Measurements from ENCODE around the gene GPER1. TPM values are rescaled to one million over a fixed set of nuclear protein-coding genes. Genes with fewer than 3 reads are reported as not detected.

GPER1 gene
- total RNA-seq, 2 donors from 2014 or later = 0.25 TPM; not detected in 1

DNA sequence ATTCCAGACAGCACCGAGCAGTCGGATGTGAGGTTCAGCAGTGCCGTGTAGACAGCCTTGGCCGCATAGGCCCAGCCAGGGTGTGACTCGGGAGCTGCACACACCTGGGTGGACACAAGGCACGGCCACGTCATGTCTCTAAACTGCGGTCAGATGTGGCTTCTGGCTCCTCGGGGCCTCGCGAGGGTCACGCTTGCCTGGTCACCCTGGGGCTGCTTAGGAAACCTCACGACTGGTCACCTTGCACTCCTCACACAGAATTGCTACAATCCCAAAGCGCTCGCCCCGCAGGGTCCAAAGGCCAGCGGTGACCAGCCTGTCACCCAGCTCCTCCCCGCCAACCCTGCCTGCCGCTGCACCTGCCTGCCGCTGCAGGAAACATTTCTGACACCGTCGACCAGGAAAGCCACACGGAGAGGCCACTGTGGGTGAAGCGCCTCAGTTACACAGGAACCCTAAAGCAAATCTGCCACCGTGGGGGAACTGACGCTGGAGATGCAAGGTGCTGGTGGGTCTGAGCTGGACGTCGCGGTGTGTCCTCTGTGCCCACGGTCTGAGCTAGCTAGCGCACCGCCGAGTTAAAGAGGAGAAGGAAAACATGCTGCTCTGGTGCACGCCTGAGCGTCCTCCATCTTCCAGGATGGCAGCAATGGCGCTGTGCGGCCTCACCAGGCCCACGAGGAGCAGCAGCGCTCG is 5.0 kb downstream of the GPER1 start:
- Mint-ChIP-seq H3K27me3 (no peaks in the 10 kb centered on the region), H3K4me3 (no peak overlapping the region), H3K4me1 (peaks cover 10% of the 10 kb centered on the region), H3K36me3 (ENCODE audit: low read depth) (peaks cover 7% of the 10 kb centered on the region), H3K27ac (no peak overlapping the region)
- no peak for DNase-seq
- ATAC-seq = no peak
- H3K9me3 ChIP-seq (ENCODE audit: control insufficient read depth, low read length, poor library complexity, severe bottlenecking) = no peaks in the 10 kb centered on the region

DNA sequence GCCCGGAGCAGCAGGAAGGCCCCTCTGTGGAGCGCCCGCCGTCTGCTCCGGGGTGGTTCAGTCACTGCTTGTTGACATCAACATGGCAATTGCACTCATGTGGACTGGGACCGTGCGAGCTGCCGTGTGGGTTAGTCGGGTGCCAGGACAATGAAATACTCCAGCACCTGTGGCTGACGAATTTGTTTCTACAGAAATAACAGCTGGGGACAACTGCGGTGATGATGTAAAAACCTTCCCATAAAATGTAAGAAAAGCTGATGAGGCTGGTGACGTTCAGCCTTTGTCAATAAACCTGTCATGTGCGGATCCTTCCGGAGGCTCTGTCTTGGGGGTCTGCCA is 5.6 kb downstream of the GPER1 start:
- peaks cover 10% of the 10 kb centered on the region for H3K4me1 Mint-ChIP-seq
- ATAC-seq = no peak
- H3K36me3 Mint-ChIP-seq (ENCODE audit: low read depth) = peaks cover 7% of the 10 kb centered on the region
- no peak for DNase-seq
- H3K27me3 Mint-ChIP-seq = no peaks in the 10 kb centered on the region
- no peak overlapping the region for H3K27ac Mint-ChIP-seq
- H3K9me3 ChIP-seq (ENCODE audit: control insufficient read depth, low read length, poor library complexity, severe bottlenecking) = no peaks in the 10 kb centered on the region
- no peak overlapping the region for H3K4me3 Mint-ChIP-seq

DNA sequence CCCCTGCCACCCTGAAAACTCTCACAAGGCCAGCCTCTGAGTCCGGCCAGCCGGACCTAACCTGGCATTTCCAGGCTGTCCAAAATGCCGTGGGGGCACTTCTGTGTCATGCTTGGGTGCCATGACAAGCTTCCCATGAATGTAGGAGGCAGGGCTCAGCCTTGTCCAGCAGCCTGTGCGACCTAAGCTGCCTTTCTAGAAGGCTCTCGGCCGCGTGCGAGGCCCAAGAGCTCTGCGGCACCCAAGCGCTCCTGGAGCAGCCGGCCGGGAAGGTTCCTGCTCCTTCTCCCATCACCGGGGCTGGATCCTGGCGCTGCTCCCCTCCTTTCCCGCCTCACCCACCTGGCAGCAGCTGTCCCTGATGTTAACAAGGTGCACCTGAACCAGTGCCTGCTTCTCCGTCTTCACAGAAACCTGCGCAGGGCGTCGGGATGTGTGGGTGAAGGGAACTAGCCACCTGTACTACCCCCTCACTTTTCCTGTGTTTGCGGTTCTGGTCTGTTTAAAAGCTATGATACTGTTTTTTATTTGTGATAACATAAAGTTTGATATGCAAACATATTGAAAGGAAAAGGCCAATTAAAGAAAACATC is 6.1 kb downstream of the GPER1 start:
- H3K36me3 Mint-ChIP-seq (ENCODE audit: low read depth) = peaks cover 7% of the 10 kb centered on the region
- H3K9me3 ChIP-seq (ENCODE audit: control insufficient read depth, low read length, poor library complexity, severe bottlenecking) = no peaks in the 10 kb centered on the region
- ATAC-seq = no peak
- no peak overlapping the region for H3K4me3 Mint-ChIP-seq
- no peaks in the 10 kb centered on the region for H3K27me3 Mint-ChIP-seq
- H3K27ac Mint-ChIP-seq = no peak overlapping the region
- DNase-seq = no peak
- H3K4me1 Mint-ChIP-seq = peaks cover 6% of the 10 kb centered on the region

DNA sequence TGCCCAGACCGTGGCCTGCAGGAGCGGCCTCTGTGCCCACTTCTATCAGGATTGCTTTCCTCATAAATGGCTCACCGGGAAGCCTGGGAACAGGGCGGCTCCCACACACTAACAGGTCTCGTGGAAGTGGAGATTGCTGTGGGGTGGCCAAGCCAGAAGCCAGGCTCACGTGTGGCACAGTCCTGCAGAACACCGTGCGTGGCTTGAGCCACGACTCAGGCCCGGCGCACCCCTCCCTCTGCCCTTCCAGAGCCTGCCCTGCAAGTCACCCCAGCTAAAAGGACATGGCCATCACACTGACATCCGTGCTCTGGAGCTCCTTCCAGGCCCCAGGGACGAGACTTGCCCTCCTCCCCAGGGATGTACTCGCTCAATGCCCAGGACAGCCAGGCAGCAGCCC is 7.0 kb downstream of the GPER1 start:
- DNase-seq (no peak), ATAC-seq (no peak)
- peaks cover 6% of the 10 kb centered on the region for H3K4me1 Mint-ChIP-seq
- no peak overlapping the region for H3K4me3 Mint-ChIP-seq
- no peaks in the 10 kb centered on the region for H3K27me3 Mint-ChIP-seq
- H3K27ac Mint-ChIP-seq = no peak overlapping the region
- peaks cover 7% of the 10 kb centered on the region for H3K36me3 Mint-ChIP-seq (ENCODE audit: low read depth)
- H3K9me3 ChIP-seq (ENCODE audit: control insufficient read depth, low read length, poor library complexity, severe bottlenecking) = no peaks in the 10 kb centered on the region

DNA sequence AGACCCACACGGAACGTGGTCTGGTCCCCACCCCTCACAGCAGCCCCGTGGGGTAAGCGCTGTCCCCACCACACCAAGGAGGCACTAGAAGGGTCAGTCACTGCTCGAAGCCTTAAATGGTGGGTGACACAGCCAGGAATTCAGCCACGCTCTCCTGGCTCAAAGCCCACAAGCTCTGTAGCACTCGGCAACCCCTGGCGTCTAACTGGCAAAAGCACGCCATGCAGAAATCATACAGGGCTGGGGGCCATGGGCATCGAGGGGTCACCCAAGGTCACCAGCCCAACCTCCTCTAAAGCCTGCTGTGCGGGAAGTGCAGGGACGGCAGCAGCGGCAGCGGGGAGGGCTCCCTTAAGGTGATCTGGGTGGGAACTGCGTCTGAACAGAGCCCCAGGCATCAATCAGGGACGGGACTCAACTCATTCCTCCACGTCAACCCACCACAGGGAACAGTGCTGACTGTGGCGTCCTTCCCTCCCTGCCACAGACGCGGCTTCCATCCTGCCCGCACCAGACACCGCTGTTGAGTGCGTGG is 7.8 kb downstream of the GPER1 start:
- H3K4me3 Mint-ChIP-seq = no peak overlapping the region
- no peaks in the 10 kb centered on the region for H3K27me3 Mint-ChIP-seq
- H3K36me3 Mint-ChIP-seq (ENCODE audit: low read depth) = peaks cover 7% of the 10 kb centered on the region
- ATAC-seq (no peak), DNase-seq (no peak)
- H3K4me1 Mint-ChIP-seq = peaks cover 6% of the 10 kb centered on the region
- no peaks in the 10 kb centered on the region for H3K9me3 ChIP-seq (ENCODE audit: control insufficient read depth, low read length, poor library complexity, severe bottlenecking)
- H3K27ac Mint-ChIP-seq = no peak overlapping the region

DNA sequence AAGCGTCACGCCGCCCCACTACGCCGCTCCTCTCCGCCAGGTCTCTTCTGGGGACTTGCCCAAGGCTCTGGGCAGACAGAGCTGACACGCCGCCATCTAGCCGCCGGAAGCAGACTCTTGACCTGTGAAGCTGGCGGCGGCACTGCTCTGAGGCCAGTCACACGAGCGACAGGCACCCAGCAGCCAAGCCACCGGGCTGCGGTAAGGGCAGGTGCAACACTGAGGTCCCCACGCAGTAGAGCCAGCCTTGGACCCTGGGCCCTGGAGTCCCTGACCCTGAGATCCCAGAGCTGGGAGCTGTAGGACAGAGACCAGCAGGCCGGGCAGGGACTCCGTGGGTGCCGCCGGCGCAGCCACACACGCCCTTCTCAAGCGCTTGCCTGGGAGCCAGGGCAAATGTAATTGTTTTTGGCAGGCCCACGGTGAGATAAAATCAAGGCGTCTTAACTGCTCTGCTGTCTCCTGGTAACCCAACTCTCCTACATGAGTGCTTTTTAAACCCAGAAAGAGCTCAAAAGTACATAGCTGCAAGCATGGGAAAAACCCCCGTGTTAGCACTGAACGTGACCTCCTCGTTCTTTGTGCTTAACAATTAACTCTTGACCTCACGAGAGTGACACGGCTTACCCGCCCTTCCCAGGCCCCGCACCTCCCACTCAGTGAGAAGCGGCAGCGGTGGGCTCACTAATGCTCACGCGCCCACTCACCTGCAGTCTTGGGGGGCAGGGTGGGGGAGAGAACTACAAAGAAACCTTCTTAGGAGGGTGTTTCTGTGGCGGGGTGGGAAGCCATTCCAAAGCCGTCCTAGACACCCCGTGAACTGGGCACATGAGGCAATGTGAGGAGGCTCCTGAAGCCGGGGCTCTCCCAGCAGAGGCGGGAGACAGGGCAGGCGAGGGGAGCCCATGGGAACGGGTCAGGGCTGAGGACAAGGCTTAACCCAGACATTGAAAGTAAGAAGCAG is 8.5 kb downstream of the GPER1 start:
- H3K27ac Mint-ChIP-seq = no peak overlapping the region

DNA sequence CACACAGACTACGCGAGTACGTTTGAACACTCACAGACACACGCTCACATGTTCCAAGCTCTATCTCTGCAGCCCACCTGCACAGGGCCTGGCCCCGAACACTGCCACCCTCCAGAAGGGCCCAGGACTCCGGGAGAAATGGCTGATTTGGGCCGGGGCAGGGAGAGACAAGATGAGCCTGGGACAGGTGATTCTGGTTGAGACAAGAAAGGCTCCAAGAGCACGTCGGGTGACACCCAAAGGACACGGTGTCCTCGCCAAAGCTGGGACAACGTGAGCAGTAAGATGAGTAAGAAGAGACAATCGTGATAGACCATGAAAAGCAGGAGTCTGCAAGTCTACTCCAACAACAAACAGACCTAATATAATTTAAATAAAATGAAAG is 9.2 kb downstream of the GPER1 start:
- no peak for ATAC-seq

More for the DNA sequence above, 8.5 kb downstream of the GPER1 start:
- DNase-seq = no peak
- no peaks in the 10 kb centered on the region for H3K9me3 ChIP-seq (ENCODE audit: control insufficient read depth, low read length, poor library complexity, severe bottlenecking)
- H3K36me3 Mint-ChIP-seq (ENCODE audit: low read depth) = peaks cover 7% of the 10 kb centered on the region
- H3K4me1 Mint-ChIP-seq = peaks cover 6% of the 10 kb centered on the region
- H3K4me3 Mint-ChIP-seq = no peak overlapping the region
- H3K27me3 Mint-ChIP-seq = no peaks in the 10 kb centered on the region
- no peak for ATAC-seq

DNA sequence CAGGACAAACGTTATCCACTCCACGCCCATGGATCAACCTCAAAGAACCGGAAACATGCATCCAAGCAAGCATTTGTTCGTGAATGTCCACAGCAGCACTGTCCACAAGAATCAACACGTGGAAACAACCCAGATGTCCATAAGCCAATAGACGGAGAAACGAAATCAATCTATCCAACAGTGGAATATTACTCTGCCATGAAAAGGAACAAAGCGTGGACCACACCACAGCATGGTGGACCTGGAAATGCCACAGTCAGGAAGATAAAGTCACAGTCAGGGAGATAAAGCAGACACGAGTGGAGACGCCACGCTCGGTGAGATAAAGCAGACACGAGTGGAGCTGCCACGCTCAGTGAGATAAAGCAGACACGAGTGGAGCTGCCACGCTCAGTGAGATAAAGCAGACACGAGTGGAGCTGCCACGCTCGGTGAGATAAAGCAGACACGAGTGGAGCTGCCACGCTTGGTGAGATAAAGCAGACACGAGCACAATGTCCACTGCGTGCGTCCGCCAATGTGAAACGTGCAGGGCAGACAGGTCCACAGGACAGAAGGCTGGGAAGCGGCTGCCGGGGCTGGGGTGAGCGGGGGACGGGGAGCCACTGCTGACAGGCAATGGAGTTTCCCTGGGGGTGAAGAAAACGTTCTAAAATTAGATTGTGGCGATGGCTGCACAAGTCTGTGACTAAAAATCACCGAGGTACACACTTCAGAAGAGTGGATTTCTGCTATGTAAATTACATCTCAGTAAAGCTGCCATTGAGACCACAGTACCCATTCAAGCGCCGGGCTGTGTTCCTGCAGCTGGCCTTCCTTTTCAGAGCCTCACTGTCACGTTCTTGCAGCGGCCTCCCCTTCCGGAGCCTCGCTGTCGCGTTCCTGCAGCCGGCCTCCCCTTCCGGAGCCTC is 10.6 kb downstream of the GPER1 start:
- no peaks in the 10 kb centered on the region for H3K27me3 Mint-ChIP-seq
- H3K9me3 ChIP-seq (ENCODE audit: control insufficient read depth, low read length, poor library complexity, severe bottlenecking) = no peaks in the 10 kb centered on the region
- peaks cover 3% of the 10 kb centered on the region for H3K36me3 Mint-ChIP-seq (ENCODE audit: low read depth)
- DNase-seq (no peak), ATAC-seq (no peak)
- no peak overlapping the region for H3K27ac Mint-ChIP-seq
- H3K4me3 Mint-ChIP-seq = no peak overlapping the region
- H3K4me1 Mint-ChIP-seq = peaks cover 9% of the 10 kb centered on the region

More for the DNA sequence above, 9.2 kb downstream of the GPER1 start:
- H3K27me3 Mint-ChIP-seq = no peaks in the 10 kb centered on the region
- no peaks in the 10 kb centered on the region for H3K9me3 ChIP-seq (ENCODE audit: control insufficient read depth, low read length, poor library complexity, severe bottlenecking)
- H3K36me3 Mint-ChIP-seq (ENCODE audit: low read depth) = peaks cover 5% of the 10 kb centered on the region
- no peak overlapping the region for H3K4me3 Mint-ChIP-seq
- H3K4me1 Mint-ChIP-seq = peaks cover 6% of the 10 kb centered on the region
- H3K27ac Mint-ChIP-seq = no peak overlapping the region
- no peak for DNase-seq

DNA sequence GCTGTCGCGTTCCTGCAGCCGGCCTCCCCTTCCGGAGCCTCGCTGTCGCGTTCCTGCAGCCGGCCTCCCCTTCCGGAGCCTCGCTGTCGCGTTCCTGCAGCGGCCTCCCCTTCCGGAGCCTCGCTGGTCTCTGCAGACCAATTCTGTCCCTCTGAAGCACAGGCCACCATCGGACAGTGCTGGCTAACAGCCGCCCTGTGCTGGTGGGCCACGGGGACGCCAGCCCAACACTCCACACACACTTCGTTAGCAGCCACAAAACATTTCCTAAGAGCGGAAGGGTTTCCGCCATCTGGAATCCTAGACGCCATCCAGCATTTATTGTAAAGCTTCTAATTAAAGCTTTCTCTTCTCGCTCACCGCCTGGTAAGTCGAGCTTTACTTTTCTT is 11.2 kb downstream of the GPER1 start:
- H3K4me1 Mint-ChIP-seq = peaks cover 11% of the 10 kb centered on the region
- ATAC-seq (no peak), DNase-seq (no peak)
- no peak overlapping the region for H3K27ac Mint-ChIP-seq
- H3K9me3 ChIP-seq (ENCODE audit: control insufficient read depth, low read length, poor library complexity, severe bottlenecking) = no peaks in the 10 kb centered on the region
- no peak overlapping the region for H3K4me3 Mint-ChIP-seq
- H3K27me3 Mint-ChIP-seq = no peaks in the 10 kb centered on the region
- peaks cover 3% of the 10 kb centered on the region for H3K36me3 Mint-ChIP-seq (ENCODE audit: low read depth)

DNA sequence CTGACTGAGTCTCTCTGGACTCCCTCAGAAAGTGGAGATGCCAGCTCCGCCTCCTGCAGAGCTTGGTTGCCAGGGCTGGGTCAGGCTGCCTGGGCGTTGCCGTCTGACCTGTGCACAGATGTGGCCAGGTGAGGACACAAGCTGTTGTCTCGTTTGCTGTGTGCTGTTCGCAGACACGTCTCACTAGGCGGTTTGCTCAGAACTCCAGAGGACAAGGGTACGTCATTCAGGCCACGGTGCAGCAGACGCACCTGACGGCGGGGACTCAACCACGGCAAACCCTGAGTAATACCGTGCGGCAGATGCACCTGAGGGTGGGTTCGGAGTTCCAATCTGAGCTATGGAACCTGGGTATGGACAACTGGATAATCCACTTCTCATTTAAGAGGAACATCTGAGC is 11.7 kb downstream of the GPER1 start:
- H3K27me3 Mint-ChIP-seq = no peaks in the 10 kb centered on the region
- DNase-seq (no peak), ATAC-seq (no peak)
- H3K27ac Mint-ChIP-seq = no peak overlapping the region
- H3K9me3 ChIP-seq (ENCODE audit: control insufficient read depth, low read length, poor library complexity, severe bottlenecking) = no peaks in the 10 kb centered on the region
- peaks cover 3% of the 10 kb centered on the region for H3K36me3 Mint-ChIP-seq (ENCODE audit: low read depth)
- H3K4me3 Mint-ChIP-seq = no peak overlapping the region
- H3K4me1 Mint-ChIP-seq = peaks cover 14% of the 10 kb centered on the region

DNA sequence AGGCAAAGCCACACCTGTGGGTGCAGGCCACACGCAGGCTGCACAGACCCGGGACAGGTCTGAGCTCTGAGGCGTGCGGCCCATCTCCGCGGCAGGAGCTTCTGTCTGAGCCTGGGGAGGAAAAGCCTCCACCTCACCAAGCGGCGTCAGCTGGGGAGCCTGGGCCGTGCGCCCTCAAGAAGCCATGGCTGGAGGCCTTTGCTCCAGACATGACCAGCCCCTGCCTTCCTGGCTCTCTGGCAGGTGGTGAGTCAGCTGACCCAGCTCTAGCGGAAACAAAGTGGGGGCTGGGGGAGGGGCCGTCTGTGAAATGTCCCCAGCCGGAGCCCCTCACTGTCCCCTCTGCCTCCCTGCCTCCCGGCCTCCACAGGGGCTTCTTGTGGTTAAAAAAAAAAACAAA is 12.5 kb downstream of the GPER1 start:
- no peak for ATAC-seq
- H3K36me3 Mint-ChIP-seq (ENCODE audit: low read depth) = peaks cover 3% of the 10 kb centered on the region
- no peak for DNase-seq
- no peaks in the 10 kb centered on the region for H3K9me3 ChIP-seq (ENCODE audit: control insufficient read depth, low read length, poor library complexity, severe bottlenecking)
- no peak overlapping the region for H3K27ac Mint-ChIP-seq
- H3K27me3 Mint-ChIP-seq = no peaks in the 10 kb centered on the region
- H3K4me3 Mint-ChIP-seq = no peak overlapping the region
- peaks cover 15% of the 10 kb centered on the region for H3K4me1 Mint-ChIP-seq

DNA sequence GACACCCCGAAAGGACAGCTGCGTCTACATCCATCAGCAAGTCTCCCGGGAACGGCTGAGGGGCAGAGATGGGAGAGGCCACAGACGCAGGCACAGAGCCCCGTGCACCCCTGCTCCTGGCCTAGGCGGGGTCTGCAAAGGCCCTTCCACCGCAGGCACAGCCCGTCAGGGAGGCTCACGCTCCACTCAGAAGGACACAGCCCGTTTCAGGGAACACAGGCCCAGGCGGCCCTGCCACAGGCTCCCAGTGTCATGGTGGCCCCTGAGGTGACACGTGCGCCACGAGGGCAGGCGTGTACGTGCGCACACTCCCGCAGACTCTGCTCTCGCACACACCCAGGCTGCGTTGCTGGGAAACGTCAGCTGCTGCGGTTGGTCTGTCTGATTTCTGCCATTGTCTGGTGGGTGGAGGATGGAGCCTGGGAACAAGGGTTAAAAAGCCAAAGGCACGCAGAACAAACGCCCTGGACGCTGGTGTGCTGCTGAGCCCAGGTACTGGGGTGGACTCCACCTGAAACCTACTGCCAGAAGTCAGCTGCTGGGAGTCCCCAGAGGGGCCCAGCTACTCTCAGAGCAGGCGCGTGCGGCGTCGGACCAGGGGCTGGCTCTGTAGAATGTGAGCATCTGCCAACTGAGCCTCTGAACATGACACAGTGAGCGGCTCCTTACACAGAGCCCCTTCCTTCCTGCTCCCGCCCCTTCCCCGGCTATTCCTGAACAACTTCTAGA is 13.1 kb downstream of the GPER1 start:
- Mint-ChIP-seq H3K4me1 (peaks cover 13% of the 10 kb centered on the region), H3K27me3 (no peaks in the 10 kb centered on the region), H3K27ac (no peak overlapping the region), H3K36me3 (ENCODE audit: low read depth) (peaks cover 3% of the 10 kb centered on the region), H3K4me3 (no peak overlapping the region)
- H3K9me3 ChIP-seq (ENCODE audit: control insufficient read depth, low read length, poor library complexity, severe bottlenecking) = no peaks in the 10 kb centered on the region
- DNase-seq (no peak), ATAC-seq (no peak)

Measured in T-helper 17 cell (primary cell).